GM18517 (cell line): ENCODE data around the gene ABCA10.

Experiments used
- ATAC-seq: cut with Tn5 transposase; IDR thresholded peaks from one replicate; pipeline ENCODE4 v1.9.1; 2021; ENCODE audit warnings: mild to moderate bottlenecking, moderate library complexity; ENCODE audit not compliant: unreplicated experiment

The ABCA10 gene

GRCh38 chr17:69105907-69106730 lies 122.5 kb downstream of the ABCA10 start:
- no peak for ATAC-seq

DNA sequence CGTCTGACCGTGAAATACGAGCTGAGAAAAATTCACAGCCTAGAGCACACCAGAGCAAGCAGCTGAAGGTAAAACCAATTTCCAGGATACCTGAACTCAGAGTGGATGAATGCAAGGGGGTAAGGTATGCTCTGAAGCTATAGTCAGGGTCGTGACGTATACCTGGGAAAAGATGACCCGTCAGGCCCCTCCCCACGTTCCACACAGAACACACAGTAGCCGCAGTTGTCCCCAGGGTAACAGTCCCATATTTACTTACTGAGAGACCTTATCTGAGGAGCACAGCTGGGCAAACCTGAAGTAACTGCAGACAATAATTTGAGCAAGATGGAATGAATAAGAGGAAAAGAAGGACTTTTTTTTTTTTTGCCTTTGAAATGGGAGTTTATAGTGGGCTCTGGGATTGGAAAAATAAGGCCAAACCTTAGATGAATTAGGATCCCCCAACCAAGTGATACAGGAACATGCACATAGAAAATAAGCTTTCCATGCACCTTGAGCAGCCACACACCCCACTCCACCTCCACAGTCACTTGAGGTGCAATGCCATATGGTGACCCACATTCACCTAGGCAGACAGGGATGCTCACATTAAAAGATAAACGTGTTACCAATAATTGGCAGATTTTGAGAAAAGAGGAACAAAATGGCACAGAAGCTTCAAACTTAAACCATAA lies 124.9 kb downstream of the ABCA10 start:
- ATAC-seq, result no peak

- no peak for ATAC-seq
Measured at GRCh38 chr17:69098625-69099024, 130.0 kb downstream of the ABCA10 start.
